Activated CD8-positive, alpha-beta memory T cell treated with anti-CD3 and anti-CD28 coated beads, Interleukin-2, amount 10 ng/mL, durations not matched to agents 7 days and 5 days (primary cell): ENCODE results near the gene MRPS22. TPM values are rescaled to one million over a fixed set of nuclear protein-coding genes. Genes with fewer than 3 reads are reported as not detected.

Experiments used
- ATAC-seq: fragments of 150-1000 bp; cut with Tn5 transposase; one replicate; pipeline ENCODE4 v1.10.0; 2021; ENCODE audit warnings: moderate library complexity
- CTCF ChIA-PET: fragments of 350-600 bp; sonication (Branson Sonifier 250); formaldehyde crosslinking; loops from one replicate; lab custom pipeline; 2021; ENCODE audit warnings: antibody characterized with exemption; lab: Charles Lee
- DNase-seq: peaks from one replicate; pipeline ENCODE4 v3.0.0-alpha.2; 2020
- H3K27ac Mint-ChIP-seq: one replicate; pipeline ENCODE4 v1.8.0; 2021; ENCODE audit warnings: mild to moderate bottlenecking, mixed read lengths
- H3K27me3 Mint-ChIP-seq: one replicate; pipeline ENCODE4 v1.8.0; 2021; ENCODE audit warnings: mixed read lengths
- H3K36me3 Mint-ChIP-seq: one replicate; pipeline ENCODE4 v1.8.0; 2021; ENCODE audit warnings: mild to moderate bottlenecking, mixed read lengths
- H3K4me1 Mint-ChIP-seq: one replicate; pipeline ENCODE4 v1.8.0; 2021; ENCODE audit warnings: mixed read lengths
- H3K4me3 Mint-ChIP-seq: one replicate; pipeline ENCODE4 v1.8.0; 2021; ENCODE audit warnings: mild to moderate bottlenecking, moderate library complexity, mixed read lengths
- H3K9me3 Mint-ChIP-seq: one replicate; pipeline ENCODE4 v1.8.0; 2022; ENCODE audit warnings: low read depth, mixed read lengths
- total RNA-seq, 2 experiments: library from RNA; stranded (reverse); gene quantifications; one replicate each; pipeline ENCODE4 v1.2.3, GENCODE V29; 2021

MRPS22 gene
- total RNA-seq, result 10 to 100 TPM; 36.1 to 41.2 TPM

DNA sequence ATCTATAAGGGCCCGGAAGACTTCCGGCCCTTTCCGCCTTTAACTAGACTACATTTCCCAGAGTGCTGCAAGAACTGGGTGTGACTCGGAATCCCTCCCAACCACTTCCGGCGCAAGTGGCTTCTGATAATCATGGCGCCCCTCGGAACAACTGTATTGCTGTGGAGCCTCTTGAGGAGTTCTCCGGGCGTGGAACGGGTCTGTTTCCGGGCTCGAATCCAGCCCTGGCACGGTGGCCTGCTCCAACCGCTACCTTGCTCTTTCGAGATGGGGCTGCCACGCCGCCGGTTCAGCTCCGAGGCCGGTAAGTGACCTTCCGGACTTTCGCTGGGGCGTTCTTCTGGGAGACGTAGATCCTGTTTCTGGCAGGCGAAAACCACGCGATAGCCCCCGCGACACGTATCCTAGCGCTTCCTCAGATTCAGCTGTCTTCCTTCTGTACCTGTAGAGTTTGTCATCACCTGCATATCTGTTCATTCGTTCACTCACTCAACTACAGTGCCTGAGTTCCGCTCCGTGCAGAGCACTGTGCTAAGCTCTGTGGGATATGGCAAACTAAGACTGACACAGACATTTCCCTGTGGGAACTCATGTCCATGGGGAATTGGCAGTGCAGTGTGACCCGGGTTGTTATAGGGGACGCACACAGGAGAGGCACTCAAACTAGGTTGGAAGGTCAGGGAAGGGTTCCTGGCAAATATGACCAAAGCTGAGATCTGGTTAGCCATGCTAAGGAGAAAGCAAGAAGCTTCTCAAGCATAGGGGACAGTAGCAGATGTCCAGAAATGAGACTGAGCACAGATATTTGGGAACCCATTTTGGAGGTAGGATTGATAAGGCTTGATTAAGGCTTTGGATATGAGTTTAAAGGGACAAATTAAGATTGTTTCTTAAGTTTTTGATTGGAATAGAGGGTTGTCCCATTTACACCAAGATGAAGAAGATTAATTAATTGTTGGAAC, at the start of gene MRPS22:
Gene MRPS22, plus strand, starts transcription at position 126 of the 962 bp plus-strand sequence. Its CDS starts 7 bp downstream, at position 133.
- Mint-ChIP-seq H3K4me1 (peaks cover 12% of the 10 kb centered on the region), H3K27ac (no peak within 1 kb of the TSS), H3K36me3 (peaks cover 14% of the 10 kb centered on the region), H3K27me3 (peaks cover 6% of the 10 kb centered on the region), H3K9me3 (peaks cover 3% of the 10 kb centered on the region), H3K4me3 (peak within 1 kb of the TSS; percentile 8)
- peak; percentile 92 for DNase-seq
- ATAC-seq, result peak; percentile 97
- CTCF ChIA-PET, result interaction anchor here (0.9 kb wide), 2 partner anchors 15 to 45 kb away, joined by 3 read pairs; partner anchors contain the start of gene COPB2

DNA sequence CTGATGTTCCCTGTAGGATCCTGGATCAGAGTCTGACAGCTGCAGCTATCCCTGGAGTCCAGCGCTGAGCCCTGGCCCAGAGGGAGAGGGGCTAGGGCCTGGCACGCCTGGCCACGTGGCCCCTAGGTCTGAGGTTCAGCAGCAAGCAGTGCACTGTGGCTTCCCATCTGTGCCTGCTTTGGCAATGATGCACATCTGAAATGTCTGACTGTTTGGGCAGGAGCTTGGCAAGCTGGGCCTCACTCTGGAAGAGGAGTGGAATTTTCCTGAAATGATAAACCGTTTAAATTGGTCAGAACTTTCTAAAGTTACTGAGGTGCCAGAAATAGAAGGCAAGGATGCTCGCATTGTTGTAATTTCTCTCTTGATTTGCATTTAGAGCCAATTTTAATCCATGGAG, 48.8 kb upstream of the MRPS22 start:
- H3K4me3 Mint-ChIP-seq, result no peak overlapping the region
- H3K27ac Mint-ChIP-seq, result no peak overlapping the region
- no peaks in the 10 kb centered on the region for H3K4me1 Mint-ChIP-seq
- DNase-seq (no peak), ATAC-seq (no peak)
- H3K27me3 Mint-ChIP-seq, result no peaks in the 10 kb centered on the region
- CTCF ChIA-PET, result no interaction called here
- no peaks in the 10 kb centered on the region for H3K9me3 Mint-ChIP-seq
- no peaks in the 10 kb centered on the region for H3K36me3 Mint-ChIP-seq

DNA sequence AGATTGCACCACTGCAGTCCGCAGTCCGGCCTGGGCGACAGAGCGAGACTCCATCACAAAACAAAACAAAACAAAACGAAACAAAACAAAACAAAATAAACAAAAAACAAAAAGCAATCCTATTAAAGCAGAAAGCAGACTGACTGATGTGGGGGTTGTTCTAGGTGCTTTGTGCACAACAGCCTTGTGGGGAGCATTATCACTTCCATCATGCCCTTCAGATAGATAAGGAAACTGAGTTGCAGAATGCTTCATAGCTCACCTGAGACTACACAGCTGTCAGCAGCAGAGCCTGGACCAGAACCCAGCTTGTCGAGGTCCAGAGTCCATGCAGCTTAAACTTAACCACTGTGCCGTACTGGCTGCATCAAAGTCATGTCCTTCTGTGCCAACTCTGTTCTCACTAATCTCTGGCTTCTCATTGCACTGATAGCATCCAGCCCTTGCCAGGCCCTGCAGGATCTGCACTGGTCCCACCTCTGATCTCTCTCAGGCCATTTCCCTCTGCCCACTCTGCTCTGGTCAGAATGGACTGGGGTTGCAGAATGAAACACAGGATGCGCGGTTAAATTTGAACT, 47.6 kb upstream of the MRPS22 start:
- no peaks in the 10 kb centered on the region for H3K27me3 Mint-ChIP-seq
- no peaks in the 10 kb centered on the region for H3K4me1 Mint-ChIP-seq
- ATAC-seq (no peak), DNase-seq (no peak)
- no peak overlapping the region for H3K27ac Mint-ChIP-seq
- H3K4me3 Mint-ChIP-seq, result no peak overlapping the region
- CTCF ChIA-PET, result no interaction called here
- no peaks in the 10 kb centered on the region for H3K9me3 Mint-ChIP-seq
- H3K36me3 Mint-ChIP-seq, result no peaks in the 10 kb centered on the region

DNA sequence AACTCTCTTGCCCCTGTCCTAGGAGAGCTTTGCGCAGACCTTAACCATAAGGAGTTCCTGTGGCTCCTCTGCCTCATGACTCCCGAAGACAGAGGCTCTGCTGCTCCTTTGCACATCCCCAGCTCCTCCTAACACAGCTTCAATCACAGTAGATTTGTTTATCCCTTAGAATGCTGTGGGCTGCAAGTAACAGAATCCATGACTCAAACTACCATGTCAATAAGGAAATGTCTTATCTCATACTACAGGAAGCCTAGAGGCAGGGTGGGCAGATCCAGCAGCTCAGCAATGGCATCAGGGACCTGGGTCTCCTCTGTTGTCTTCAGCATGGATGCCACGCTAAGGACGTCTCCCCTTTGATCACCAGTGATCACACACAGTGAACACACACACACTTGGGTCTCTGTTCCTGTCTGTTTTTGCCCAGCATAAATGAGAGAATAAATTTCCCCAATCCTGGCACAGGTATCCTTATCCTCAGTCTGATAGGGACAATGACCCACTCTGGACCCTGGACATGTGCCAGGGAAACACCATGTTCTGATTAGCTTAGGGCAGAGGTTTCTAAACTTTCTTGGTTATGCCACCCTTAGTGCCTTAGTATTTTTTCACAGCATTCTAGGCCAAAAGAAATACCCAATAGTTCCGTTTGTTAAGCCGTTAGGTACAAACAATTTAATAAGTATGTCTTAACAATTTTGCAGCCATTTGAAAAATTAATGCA, 46.1 kb upstream of the MRPS22 start:
- H3K36me3 Mint-ChIP-seq, result no peaks in the 10 kb centered on the region
- ATAC-seq (no peak), DNase-seq (no peak)
- no peak overlapping the region for H3K27ac Mint-ChIP-seq
- CTCF ChIA-PET, result interaction anchor here (0.5 kb wide), 1 partner anchor 961 kb away, joined by 3 read pairs; no protein-coding TSS in a partner anchor
- peaks cover 8% of the 10 kb centered on the region for H3K4me1 Mint-ChIP-seq
- peaks cover 2% of the 10 kb centered on the region for H3K27me3 Mint-ChIP-seq
- no peak overlapping the region for H3K4me3 Mint-ChIP-seq
- no peaks in the 10 kb centered on the region for H3K9me3 Mint-ChIP-seq

DNA sequence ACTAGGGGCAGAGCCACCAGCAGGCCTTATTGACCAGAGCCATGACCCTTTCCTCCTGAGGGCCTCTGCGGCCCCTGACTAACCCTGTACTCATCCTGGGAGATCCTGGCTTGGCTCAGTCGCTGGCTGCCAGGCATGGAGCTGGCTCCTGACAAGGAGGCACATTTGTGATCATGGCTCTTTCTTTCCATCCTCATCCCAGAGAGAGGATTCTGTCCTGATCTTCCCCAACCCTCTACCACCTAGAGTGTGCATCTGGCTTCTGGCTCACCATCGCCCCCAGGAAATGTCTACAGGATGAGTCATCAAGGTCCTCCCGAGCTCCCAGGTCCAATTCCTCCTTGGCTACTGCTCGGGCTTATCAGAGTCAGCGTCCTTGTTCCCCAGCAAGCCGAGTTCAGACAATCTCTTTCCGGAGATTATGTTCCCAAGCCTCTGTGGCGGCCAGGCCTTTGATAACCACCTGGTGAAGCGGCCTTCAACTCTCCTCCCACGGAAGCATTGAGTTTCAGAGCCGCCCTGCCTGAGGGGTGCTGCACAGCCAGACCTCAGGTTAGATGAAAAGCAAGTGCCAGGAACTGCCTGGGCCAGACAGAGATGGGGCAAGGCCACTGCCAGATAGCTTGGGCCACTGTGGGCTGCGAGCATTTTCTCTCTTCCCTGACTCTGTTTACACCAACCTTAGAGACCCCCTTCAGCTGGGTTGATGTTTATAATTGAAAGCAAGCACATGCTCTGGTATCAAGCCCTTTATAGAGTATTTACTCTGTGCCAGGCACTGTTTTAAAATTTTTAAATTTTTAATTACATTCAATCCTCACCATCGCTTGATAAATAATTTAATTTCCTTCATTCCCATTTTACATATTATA, 44.3 kb upstream of the MRPS22 start:
- CTCF ChIA-PET, result no interaction called here
- Mint-ChIP-seq H3K36me3 (no peaks in the 10 kb centered on the region), H3K27ac (no peak overlapping the region), H3K4me3 (no peak overlapping the region), H3K4me1 (peaks cover 14% of the 10 kb centered on the region), H3K9me3 (no peaks in the 10 kb centered on the region), H3K27me3 (peaks cover 2% of the 10 kb centered on the region)
- ATAC-seq (no peak), DNase-seq (no peak)

DNA sequence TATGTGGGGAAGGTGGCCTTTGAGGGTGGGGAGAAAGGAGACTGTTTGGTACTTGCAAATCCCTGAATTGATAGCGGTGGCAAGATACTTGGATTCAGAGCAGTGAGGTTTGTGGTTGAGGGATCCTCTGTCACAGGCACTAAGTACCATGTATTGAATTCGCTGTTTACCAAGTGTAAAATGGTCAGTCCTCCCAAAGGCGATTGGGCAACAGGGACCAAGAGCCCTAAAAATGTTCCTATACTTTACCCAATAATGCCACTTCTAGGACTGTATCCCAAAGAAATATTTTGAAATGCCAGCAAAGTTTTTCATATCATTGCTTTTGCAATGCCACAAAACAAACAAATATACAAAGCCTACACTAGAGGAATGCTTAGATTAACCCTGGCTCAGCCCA, 43.4 kb upstream of the MRPS22 start:
- no peaks in the 10 kb centered on the region for H3K9me3 Mint-ChIP-seq
- no peaks in the 10 kb centered on the region for H3K36me3 Mint-ChIP-seq
- H3K4me1 Mint-ChIP-seq, result peaks cover 14% of the 10 kb centered on the region
- DNase-seq (no peak), ATAC-seq (no peak)
- H3K4me3 Mint-ChIP-seq, result no peak overlapping the region
- CTCF ChIA-PET, result no interaction called here
- no peak overlapping the region for H3K27ac Mint-ChIP-seq
- peaks cover 2% of the 10 kb centered on the region for H3K27me3 Mint-ChIP-seq

DNA sequence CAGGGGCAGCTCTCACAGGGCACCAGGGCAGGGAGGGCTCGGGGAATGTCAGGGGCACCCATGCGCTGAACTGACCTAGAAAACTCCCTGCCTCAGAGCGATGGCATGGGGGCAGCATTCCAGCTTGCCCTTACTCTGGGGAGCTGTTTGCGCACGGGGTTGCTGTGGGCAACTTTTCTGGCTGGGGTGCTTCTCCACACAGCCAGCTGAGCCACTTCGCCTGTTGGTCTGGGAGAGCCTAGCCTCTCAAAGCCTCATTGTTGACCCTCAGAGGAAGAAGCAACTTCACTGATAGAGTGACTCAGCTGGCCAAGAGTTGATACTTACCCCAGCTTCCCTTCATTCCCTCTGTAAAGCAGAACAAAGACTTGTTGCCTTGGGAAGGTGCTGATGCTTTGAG, 42.6 kb upstream of the MRPS22 start:
- ATAC-seq, result no peak
- H3K27ac Mint-ChIP-seq, result no peak overlapping the region
- DNase-seq, result no peak
- CTCF ChIA-PET, result interaction anchor here (1.4 kb wide), 1 partner anchor 15 kb away, joined by 4 read pairs; no protein-coding TSS in a partner anchor
- peaks cover 2% of the 10 kb centered on the region for H3K27me3 Mint-ChIP-seq
- no peaks in the 10 kb centered on the region for H3K9me3 Mint-ChIP-seq
- no peaks in the 10 kb centered on the region for H3K36me3 Mint-ChIP-seq
- H3K4me1 Mint-ChIP-seq, result peaks cover 14% of the 10 kb centered on the region
- H3K4me3 Mint-ChIP-seq, result no peak overlapping the region

DNA sequence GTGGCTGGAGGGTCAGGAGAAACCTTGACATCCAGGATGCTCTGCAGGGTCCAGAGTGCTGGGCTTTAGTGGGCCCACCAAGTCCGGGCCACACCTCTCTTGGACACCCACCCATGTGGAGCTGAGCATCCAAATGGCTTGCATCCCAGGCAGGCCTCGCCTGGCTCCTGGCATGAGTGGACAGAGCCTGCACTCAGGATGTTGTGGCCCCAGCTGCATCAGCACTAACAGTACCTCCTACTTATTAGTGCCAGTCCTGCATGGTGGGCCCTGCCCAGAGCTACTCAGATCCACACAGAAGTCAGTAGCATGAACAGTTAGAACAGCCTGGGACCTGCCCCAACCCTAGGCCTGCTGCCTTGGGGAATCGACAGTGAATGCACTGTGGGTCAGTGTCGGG, 42.2 kb upstream of the MRPS22 start:
- Mint-ChIP-seq H3K4me3 (no peak overlapping the region), H3K4me1 (peaks cover 14% of the 10 kb centered on the region), H3K9me3 (no peaks in the 10 kb centered on the region), H3K27ac (no peak overlapping the region), H3K36me3 (no peaks in the 10 kb centered on the region), H3K27me3 (peaks cover 2% of the 10 kb centered on the region)
- CTCF ChIA-PET, result interaction anchor here (1.4 kb wide), 2 partner anchors 14 to 27 kb away, joined by 4 read pairs; no protein-coding TSS in a partner anchor
- ATAC-seq (no peak), DNase-seq (no peak)

DNA sequence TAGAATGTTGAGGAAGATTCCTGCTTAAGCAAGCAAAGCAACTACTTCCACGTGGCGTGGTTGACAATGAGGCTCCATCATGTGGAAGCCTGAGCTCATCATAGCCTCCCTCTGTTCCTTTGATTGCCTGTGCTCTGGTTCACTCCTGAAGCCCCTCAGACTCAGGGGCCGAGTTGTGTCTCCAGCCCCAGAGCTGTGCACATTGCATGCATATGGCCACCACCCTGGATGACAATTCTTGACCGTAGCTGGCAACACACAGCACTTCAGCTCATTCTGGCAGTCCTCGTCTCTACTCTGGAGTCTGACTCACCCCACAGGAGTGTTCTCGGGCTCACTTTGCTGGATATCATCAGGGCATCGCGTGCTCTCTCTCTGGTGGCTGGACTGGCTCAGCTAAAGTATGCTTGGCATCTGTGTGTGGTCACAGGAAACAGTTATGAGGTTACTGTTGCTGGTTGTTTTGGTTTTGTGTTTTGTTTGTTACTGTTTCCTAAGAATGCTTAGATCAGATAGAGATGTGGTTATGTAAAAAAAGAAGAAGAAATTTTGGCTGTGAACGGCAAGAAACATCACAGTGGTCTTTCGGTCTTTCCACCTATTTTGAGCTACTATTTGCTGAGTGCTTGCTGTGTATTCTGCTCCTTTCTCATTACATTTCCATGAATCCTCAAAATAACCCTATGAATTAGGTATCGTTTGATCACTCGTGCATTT, 41.6 kb upstream of the MRPS22 start:
- Mint-ChIP-seq H3K9me3 (no peaks in the 10 kb centered on the region), H3K27ac (no peak overlapping the region), H3K4me3 (no peak overlapping the region), H3K36me3 (no peaks in the 10 kb centered on the region), H3K27me3 (peaks cover 2% of the 10 kb centered on the region), H3K4me1 (peaks cover 14% of the 10 kb centered on the region)
- ATAC-seq, result peak; percentile 63
- CTCF ChIA-PET, result interaction anchor here (1.4 kb wide), 2 partner anchors 14 to 27 kb away, joined by 4 read pairs; no protein-coding TSS in a partner anchor
- peak; percentile 48 for DNase-seq

DNA sequence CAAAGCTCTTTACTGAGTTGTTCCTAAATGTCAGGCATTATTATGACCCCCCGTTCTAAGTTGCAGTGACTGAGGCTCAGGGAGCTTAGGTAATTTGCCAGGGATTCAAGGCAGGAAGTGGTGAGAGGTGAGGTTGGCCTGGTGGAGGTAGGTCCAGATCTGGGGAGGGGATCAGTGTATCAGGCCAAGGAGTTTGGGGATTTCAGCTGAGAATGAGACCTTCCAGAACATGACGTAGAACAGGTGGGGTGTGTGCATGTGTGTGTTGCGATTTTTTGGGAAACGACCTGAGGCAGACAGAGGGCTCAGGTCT, 41.1 kb upstream of the MRPS22 start:
- Mint-ChIP-seq H3K4me1 (peaks cover 14% of the 10 kb centered on the region), H3K36me3 (no peaks in the 10 kb centered on the region), H3K9me3 (no peaks in the 10 kb centered on the region), H3K4me3 (no peak overlapping the region), H3K27ac (no peak overlapping the region), H3K27me3 (peaks cover 2% of the 10 kb centered on the region)
- ATAC-seq (no peak), DNase-seq (no peak)
- CTCF ChIA-PET, result interaction anchor here (1.4 kb wide), 1 partner anchor 26 kb away, joined by 4 read pairs; no protein-coding TSS in a partner anchor

DNA sequence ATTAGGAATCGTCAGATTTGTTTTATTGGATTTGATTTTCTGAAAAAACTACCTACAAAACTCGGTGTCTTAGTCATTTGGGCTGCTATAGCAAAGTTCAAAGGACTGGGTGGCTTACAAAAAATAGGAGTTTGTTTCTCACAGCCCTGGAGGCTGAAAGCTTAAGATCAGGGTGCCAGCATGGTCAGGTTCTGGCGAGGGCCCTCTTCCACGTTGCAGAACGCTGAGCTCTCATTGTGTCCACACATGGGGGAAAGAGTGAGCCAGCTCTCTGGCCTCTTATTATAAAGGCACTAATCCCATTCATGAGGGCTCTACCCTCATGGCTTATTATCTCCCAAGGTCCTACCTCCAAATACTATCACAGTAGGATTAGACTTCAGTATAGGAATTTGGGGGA, 40.6 kb upstream of the MRPS22 start:
- Mint-ChIP-seq H3K4me1 (peaks cover 14% of the 10 kb centered on the region), H3K27ac (no peak overlapping the region), H3K9me3 (no peaks in the 10 kb centered on the region), H3K36me3 (no peaks in the 10 kb centered on the region), H3K27me3 (peaks cover 2% of the 10 kb centered on the region), H3K4me3 (no peak overlapping the region)
- DNase-seq, result no peak
- CTCF ChIA-PET, result interaction anchor here (1.4 kb wide), 1 partner anchor 26 kb away, joined by 4 read pairs; no protein-coding TSS in a partner anchor
- ATAC-seq, result no peak

DNA sequence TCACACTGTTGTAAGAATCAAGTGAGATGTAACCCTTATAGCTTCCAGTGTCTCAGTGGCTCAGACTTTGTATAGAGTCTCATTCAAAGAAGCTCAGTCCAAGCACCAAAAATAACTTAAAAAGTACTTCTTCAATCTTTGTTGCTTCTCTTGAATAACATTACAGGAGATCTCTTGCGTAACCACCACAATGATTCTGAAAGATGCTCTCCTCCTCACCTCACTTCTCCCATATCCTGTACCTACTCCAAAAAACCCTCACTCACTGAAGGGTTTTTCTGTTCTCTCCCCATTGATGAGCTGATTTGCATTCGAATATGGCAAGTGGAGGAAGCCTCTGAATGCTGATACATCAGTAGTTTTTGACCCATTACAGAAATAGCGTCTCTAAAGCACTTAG, 39.4 kb upstream of the MRPS22 start:
- ATAC-seq (no peak), DNase-seq (no peak)
- H3K27ac Mint-ChIP-seq, result no peak overlapping the region
- H3K9me3 Mint-ChIP-seq, result no peaks in the 10 kb centered on the region
- no peak overlapping the region for H3K4me3 Mint-ChIP-seq
- peaks cover 14% of the 10 kb centered on the region for H3K4me1 Mint-ChIP-seq
- no peaks in the 10 kb centered on the region for H3K36me3 Mint-ChIP-seq
- CTCF ChIA-PET, result no interaction called here
- peaks cover 2% of the 10 kb centered on the region for H3K27me3 Mint-ChIP-seq
